ENCODE results near the gene CCDC141. TPM values are rescaled to one million over a fixed set of nuclear protein-coding genes. Genes with fewer than 3 reads are reported as not detected.

Gene CCDC141
- total RNA-seq, 1 donor: not detected

DNA sequence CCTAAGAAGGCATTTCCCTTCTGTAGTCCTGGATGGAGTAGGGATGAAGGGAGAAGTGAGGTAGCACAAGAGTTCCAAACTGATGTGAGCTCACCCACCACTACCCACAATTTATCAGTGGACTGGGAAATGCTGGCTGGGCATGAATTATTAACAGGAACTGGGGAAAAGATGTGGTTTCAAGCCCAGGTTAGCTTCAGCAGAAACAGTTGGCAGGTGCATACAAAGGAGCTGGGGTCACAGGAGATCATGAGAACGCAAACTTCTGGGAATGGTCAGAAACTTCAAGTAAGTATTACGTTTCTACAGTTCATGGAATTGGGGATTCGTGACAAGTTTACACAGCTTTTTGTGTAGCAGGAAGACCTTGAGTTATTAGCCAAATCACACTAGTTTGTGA, 5.4 kb downstream of the CCDC141 start:
- H3K36me3 ChIP-seq (ENCODE audit: insufficient read depth, low read length): no peaks in the 10 kb centered on the region
- H3K9me3 ChIP-seq (ENCODE audit: low read depth, low read length): no peaks in the 10 kb centered on the region
- no peaks in the 10 kb centered on the region for H3K27me3 ChIP-seq (ENCODE audit: insufficient read depth, low read length)
- no peaks in the 10 kb centered on the region for H4K20me1 ChIP-seq (ENCODE audit: insufficient read depth, low read length)
- no peak overlapping the region for H3K4me2 ChIP-seq (ENCODE audit: insufficient read depth, low read length)
- H3K79me2 ChIP-seq (ENCODE audit: insufficient read depth, low read length): no peaks in the 10 kb centered on the region
- DNase-seq (ENCODE audit: insufficient read length, low spot score, missing footprints): no peak
- TF ChIP-seq, protein P1, sequence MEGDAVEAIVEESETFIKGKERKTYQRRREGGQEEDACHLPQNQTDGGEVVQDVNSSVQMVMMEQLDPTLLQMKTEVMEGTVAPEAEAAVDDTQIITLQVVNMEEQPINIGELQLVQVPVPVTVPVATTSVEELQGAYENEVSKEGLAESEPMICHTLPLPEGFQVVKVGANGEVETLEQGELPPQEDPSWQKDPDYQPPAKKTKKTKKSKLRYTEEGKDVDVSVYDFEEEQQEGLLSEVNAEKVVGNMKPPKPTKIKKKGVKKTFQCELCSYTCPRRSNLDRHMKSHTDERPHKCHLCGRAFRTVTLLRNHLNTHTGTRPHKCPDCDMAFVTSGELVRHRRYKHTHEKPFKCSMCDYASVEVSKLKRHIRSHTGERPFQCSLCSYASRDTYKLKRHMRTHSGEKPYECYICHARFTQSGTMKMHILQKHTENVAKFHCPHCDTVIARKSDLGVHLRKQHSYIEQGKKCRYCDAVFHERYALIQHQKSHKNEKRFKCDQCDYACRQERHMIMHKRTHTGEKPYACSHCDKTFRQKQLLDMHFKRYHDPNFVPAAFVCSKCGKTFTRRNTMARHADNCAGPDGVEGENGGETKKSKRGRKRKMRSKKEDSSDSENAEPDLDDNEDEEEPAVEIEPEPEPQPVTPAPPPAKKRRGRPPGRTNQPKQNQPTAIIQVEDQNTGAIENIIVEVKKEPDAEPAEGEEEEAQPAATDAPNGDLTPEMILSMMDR (IDR thresholded peaks at IDR 0.05; ENCODE audit: extremely low read depth, low read depth, low read length): no peak
- no peak overlapping the region for H2AFZ ChIP-seq (ENCODE audit: low read length)
- no peaks in the 10 kb centered on the region for H3K4me1 ChIP-seq (ENCODE audit: insufficient read depth, low read length)
- no peak overlapping the region for H3K27ac ChIP-seq (ENCODE audit: low read depth, low read length)
- peak overlapping the region; percentile 30 for H3K4me3 ChIP-seq (ENCODE audit: insufficient read depth, low read length)

DNA sequence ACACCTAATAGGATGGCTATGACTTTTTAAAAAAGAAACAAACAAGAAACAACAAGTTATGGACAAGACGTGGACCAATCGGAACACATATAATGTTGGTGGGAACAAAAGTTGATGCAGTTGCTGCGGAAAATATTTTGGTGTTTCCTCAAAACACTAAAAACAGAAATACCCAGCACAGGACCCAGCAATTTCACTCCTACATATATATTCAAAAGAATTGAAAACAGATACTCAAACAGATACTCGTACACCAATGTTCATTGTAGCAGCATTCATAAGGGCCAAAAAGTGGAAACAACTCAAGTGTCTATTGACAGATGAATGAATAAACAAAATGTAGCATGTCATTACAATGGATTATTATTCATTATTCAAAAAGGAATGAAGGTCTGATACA, 12.1 kb downstream of the CCDC141 start:
- no peaks in the 10 kb centered on the region for H4K20me1 ChIP-seq (ENCODE audit: insufficient read depth, low read length)
- H3K27ac ChIP-seq (ENCODE audit: low read depth, low read length): no peak overlapping the region
- H3K27me3 ChIP-seq (ENCODE audit: insufficient read depth, low read length): no peaks in the 10 kb centered on the region
- H3K79me2 ChIP-seq (ENCODE audit: insufficient read depth, low read length): no peaks in the 10 kb centered on the region
- no peak overlapping the region for H2AFZ ChIP-seq (ENCODE audit: low read length)
- TF ChIP-seq, protein P1 (IDR thresholded peaks at IDR 0.05; ENCODE audit: extremely low read depth, low read depth, low read length): no peak
- no peaks in the 10 kb centered on the region for H3K9me3 ChIP-seq (ENCODE audit: low read depth, low read length)
- H3K4me2 ChIP-seq (ENCODE audit: insufficient read depth, low read length): no peak overlapping the region
- no peak for DNase-seq (ENCODE audit: insufficient read length, low spot score, missing footprints)
- H3K4me1 ChIP-seq (ENCODE audit: insufficient read depth, low read length): no peaks in the 10 kb centered on the region
- H3K36me3 ChIP-seq (ENCODE audit: insufficient read depth, low read length): no peaks in the 10 kb centered on the region
- no peak overlapping the region for H3K4me3 ChIP-seq (ENCODE audit: insufficient read depth, low read length)

DNA sequence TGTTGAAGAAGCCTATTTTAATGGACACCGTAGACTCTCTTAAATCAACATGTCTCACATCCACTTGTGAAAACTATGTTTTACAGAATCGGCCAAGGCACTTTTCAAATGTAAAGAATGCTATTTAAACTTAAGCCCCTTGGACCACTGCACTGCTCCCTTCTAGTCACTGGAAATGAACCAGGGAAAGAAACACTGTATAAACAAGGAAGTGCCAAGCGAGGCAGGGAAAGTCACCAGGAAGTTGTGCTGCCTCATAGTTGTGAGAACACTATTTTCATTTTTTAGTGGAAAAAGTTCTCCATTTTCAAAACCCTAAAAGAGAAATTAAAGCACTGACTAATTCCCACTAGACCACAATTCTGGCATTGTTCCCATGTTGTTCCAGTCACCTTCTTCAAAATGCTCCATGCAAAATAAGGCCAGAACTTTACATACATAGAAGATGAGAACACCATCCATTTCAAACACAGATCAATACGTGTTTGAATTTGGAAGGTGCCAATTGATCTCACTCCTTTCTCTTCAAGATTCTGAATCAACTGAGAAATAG, 13.5 kb downstream of the CCDC141 start:
- H3K4me2 ChIP-seq (ENCODE audit: insufficient read depth, low read length): no peak overlapping the region
- no peaks in the 10 kb centered on the region for H4K20me1 ChIP-seq (ENCODE audit: insufficient read depth, low read length)
- no peaks in the 10 kb centered on the region for H3K79me2 ChIP-seq (ENCODE audit: insufficient read depth, low read length)
- DNase-seq (ENCODE audit: insufficient read length, low spot score, missing footprints): no peak
- no peaks in the 10 kb centered on the region for H3K4me1 ChIP-seq (ENCODE audit: insufficient read depth, low read length)
- no peaks in the 10 kb centered on the region for H3K27me3 ChIP-seq (ENCODE audit: insufficient read depth, low read length)
- H3K9me3 ChIP-seq (ENCODE audit: low read depth, low read length): no peaks in the 10 kb centered on the region
- H3K36me3 ChIP-seq (ENCODE audit: insufficient read depth, low read length): no peaks in the 10 kb centered on the region
- H3K27ac ChIP-seq (ENCODE audit: low read depth, low read length): no peak overlapping the region
- TF ChIP-seq, protein P1 (IDR thresholded peaks at IDR 0.05; ENCODE audit: extremely low read depth, low read depth, low read length): no peak
- no peak overlapping the region for H2AFZ ChIP-seq (ENCODE audit: low read length)
- H3K4me3 ChIP-seq (ENCODE audit: insufficient read depth, low read length): no peak overlapping the region

DNA sequence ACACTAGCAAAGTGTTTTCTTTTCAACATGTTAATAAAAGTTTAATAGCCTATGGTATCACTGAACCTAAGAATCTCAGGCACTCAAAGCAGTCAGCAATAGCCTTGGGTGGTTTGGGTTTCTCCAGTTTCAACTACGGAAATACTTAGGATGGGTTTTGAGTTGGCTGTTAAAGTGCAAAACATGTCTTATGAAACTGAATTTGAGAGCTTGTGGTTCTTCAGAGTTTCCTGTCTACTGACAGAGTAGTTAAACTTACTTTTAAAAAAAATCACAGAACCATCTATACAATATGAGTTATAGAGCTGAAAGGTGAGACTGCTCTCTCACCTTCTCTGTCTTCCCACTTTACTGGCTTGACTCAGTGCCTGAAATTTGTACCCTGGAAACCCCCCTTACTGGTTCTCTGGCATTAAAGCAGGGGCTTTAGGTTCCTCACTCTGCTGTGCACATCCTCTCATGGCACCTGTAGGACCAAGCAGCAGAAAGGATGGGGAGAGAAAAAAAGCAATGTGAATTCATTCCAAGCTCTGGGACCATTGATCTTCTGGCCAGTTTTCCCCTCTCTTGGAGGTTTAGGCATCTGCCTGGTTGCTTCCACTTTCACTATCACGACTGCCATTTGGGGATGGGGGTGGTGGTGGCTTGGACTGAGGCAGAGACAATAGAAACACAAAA, 18.1 kb downstream of the CCDC141 start:
- no peak for DNase-seq (ENCODE audit: insufficient read length, low spot score, missing footprints)
- TF ChIP-seq, protein P1 (IDR thresholded peaks at IDR 0.05; ENCODE audit: extremely low read depth, low read depth, low read length): no peak
- H3K36me3 ChIP-seq (ENCODE audit: insufficient read depth, low read length): no peaks in the 10 kb centered on the region
- peak overlapping the region; percentile 71 for H3K4me2 ChIP-seq (ENCODE audit: insufficient read depth, low read length)
- H3K4me3 ChIP-seq (ENCODE audit: insufficient read depth, low read length): peak overlapping the region; percentile 59
- no peaks in the 10 kb centered on the region for H3K79me2 ChIP-seq (ENCODE audit: insufficient read depth, low read length)
- H4K20me1 ChIP-seq (ENCODE audit: insufficient read depth, low read length): no peaks in the 10 kb centered on the region
- peak overlapping the region; percentile 51 for H2AFZ ChIP-seq (ENCODE audit: low read length)
- H3K27ac ChIP-seq (ENCODE audit: low read depth, low read length): no peak overlapping the region
- H3K4me1 ChIP-seq (ENCODE audit: insufficient read depth, low read length): no peaks in the 10 kb centered on the region
- no peaks in the 10 kb centered on the region for H3K9me3 ChIP-seq (ENCODE audit: low read depth, low read length)
- H3K27me3 ChIP-seq (ENCODE audit: insufficient read depth, low read length): no peaks in the 10 kb centered on the region
